ENCODE measurements around the gene TM2D3. TPM values are rescaled to one million over a fixed set of nuclear protein-coding genes. Genes with fewer than 3 reads are reported as not detected.

TM2D3 gene
- total RNA-seq, 1 donor from 2014 or later = 59.1 TPM

DNA sequence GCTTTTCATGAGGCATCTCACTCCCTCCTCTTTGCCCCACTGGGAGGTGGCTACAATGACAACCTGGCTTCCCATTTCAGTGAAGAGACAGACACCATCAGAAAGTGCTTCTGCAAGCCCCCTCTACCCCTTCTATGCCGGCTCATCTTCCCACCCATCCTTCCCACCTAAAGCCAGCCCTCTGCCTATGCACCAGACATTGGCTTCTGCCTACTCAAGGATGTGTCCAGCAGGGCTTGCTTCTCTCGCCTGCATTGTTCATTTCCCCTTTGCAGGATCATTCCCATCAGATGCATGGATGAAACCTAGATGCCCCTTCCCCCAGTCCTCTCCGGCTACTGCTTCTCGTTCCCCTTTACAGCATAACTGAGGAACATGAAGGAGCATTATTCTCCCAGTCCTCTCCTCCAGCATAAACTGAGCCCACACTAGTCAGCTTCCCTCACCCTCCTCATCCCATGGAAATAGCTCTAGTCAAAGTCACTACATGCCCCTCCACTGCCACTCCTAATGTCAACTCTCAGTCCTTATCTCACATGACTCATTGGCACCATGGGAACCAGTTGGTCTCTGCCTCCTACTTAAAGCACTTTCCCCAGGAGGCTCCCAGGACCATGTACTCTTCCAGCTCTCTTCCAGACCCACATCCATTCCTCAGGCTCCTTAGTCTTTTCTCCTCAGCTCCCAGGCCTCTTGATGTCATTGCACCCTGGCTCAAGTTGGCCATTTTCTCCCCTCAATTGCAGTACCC, 47.9 kb downstream of the TM2D3 start:
- no peak for DNase-seq (ENCODE audit: low spot score)

DNA sequence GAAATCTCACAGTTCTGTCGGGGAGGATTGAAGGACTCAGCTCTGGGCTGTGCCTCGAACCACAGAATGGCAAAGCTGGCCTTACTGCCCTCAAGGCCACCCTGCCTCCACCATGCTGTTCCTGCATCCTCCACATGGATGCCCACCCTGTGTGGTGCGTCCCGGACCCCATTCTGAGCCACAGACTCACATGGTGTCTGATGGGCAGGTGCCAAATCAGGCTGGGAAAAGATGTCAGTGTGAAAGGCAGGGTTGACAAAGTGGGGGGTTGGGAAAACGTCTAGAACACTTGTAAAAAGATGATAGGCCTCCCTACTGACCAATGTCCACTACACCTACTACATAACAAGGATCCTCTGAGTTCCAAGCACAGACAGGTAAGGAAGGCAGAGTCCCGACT, 49.4 kb downstream of the TM2D3 start:
- no peak for DNase-seq (ENCODE audit: low spot score)

DNA sequence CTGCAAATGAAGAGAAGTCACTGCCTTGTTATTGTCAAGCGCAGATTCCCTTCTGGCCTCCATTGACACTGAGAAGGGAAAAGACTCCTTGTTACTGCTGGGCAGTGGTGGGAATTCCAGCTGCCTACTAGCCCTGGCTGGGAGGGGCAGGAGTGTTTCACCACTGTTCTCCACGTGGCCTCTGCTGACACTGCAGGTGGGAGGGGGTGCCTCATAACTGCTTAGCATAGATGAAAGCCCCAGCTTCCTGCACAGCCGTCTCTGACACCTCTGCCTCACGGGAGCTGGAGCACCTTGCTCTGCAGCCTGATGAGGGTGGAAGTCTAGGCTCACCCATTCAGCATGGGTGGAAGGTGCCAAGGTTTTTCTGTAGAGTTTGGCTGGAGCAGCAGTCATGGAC, 52.1 kb downstream of the TM2D3 start:
- no peak for DNase-seq (ENCODE audit: low spot score)

DNA sequence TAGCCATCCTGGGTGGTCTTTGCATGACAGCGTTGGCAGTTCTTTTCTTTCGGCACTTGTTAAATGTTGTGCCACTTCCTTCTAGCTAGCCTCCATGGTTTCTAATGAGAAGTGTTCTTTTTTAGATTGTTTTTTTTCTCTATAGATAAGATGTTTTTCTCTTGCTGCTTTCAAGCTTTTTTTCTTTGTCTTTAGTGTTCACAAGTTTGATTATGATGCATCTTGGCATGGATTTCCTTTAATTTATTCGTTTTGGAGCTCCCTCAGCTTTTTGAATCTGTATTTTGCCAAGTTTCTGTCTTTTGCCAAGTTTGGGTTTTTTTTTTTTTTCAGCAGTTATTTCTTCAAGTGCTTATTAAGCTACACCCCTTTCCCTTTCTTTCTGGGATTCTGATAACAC, 53.1 kb downstream of the TM2D3 start:
- no peak for DNase-seq (ENCODE audit: low spot score)

DNA sequence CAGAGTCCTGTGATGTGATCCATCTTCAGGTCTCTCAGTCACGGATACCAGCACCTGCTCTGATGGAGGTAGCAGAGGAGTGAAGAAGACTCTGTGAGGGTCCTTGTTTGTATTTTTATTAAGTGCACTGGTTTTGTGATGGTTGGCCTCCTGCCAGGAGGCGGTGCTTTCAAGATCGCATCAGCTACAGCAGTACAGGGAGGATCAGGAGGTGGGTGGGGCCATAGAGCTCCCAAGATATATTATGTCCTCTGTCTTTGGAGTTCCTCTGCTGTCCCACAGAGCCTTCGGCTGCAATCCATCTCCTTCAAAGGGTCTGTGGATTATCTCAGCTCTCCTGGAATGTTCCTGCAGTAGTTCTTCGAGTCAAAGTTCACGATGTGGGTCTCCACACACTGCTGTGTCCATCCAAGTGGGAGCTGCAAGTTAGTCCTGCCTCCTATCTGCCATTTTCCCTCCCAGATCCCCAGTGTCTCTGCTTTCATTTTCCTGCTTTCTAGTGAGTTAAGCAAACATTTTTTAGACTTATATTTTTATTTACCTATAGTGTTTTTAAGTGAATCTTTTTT, 54.7 kb downstream of the TM2D3 start:
- no peak for DNase-seq (ENCODE audit: low spot score)

DNA sequence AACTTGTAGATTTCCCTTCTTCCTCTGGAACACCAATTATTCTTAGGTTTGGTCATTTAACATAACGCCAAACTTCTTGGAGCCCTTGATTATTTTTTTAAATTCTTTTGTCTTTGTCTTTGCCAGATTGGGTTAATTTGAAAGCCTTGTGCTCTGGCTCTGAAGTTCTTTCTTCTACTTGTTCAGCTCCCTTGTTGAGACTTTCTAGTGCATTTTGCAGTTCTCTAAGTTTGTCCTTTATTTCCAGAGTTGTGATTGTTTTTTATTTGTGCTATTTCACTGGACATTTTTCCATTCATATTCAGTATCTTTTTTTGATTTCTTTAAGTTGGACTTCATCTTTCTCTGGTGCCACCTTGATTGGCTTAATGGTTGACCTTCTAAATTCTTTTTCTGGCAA, 55.5 kb downstream of the TM2D3 start:
- no peak for DNase-seq (ENCODE audit: low spot score)

Other genes starting within 250 kb of the TM2D3 start
- 15.0 TPM for gene PCSK6, start 162.7 kb downstream of the TM2D3 start, total RNA-seq
- gene TARS3, start 72.1 kb upstream of the TM2D3 start, total RNA-seq = 10.9 TPM
- gene OR4F6, start 151.1 kb upstream of the TM2D3 start, total RNA-seq = not detected
- gene OR4F15, start 159.8 kb upstream of the TM2D3 start, total RNA-seq = not detected